Fibroblast of skin of right quadriceps (primary cell): ENCODE results near the gene MCC.
A peak's percentile ranks its signal among the peaks of the same experiment; 100 is the strongest.

Experiments
- DNase-seq: peaks from one replicate; pipeline ENCODE4 v3.0.0-alpha.2; 2013

The MCC gene

DNA sequence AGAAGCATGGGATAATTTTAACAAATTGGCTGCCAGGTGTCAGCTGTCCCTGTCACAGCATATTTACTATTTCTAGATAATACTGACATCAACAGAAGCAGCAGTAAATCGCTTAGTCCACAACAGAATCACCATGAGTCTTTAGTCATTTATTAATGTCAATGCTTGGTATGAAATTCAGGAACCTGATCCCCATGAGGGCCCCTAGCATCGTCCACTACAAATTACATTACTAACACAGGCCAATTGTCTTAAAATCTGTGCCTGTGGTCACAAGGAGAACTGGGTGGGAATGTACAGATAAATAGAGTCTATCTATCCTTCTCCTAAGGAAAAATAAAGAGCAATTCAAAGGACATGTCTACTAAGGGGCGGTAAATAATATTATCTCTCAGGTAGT is 129.6 kb downstream of the MCC start:
- DNase-seq = no peak

DNA sequence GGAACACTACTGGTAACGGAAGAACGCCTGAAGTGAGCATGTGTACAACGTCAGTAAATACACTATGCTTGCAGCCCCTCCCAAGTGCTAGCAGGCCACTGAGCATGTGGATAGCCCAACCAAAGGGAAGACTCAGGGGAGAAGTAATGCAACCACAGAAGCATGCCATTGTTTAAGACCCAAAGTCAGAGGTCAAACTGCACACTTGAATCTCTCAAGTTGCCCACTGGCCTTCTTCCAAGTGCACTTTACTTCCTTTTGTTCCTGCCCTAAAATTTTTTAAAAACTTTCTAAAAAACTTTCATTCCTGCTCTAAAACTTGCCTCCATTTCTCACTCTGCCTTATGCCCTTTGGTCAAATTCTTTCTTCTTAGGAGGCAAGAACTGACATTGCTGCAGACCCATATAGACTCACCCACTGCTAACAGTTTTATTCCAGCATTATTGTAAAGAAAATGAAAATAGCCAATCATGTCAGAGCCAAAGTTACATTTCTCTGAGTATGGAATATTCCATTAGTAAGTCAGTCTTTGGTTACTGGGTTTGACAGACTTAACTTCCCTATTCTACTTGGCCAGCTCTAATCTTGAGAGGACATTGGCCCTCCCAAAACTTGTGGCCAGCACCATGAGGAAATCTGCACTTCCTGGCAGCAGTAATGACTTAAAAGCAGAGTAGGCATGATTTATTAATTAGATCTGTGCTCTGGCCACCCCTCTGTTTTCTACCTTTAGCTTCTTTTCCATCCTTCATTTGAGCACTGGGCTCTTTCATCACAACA is 130.4 kb downstream of the MCC start:
- DNase-seq = no peak

DNA sequence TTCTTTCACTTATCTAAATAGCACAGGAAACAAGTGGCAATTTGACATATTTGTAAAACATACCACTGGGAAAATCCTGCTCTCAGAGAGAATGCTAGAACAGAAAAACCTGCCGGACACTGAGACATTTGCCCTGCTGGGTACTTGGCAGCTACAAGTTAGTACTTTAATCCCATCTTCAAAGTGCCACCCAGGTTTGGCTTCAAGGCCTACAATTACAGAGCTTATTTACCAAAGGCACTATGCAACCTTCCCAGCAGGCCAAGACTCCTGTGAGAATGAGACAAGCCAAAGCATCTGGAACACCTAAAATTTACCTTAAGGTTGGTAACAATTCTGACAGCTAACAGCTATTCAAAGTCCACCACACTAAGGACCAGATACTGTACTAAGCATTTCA is 131.8 kb downstream of the MCC start:
- DNase-seq = no peak

DNA sequence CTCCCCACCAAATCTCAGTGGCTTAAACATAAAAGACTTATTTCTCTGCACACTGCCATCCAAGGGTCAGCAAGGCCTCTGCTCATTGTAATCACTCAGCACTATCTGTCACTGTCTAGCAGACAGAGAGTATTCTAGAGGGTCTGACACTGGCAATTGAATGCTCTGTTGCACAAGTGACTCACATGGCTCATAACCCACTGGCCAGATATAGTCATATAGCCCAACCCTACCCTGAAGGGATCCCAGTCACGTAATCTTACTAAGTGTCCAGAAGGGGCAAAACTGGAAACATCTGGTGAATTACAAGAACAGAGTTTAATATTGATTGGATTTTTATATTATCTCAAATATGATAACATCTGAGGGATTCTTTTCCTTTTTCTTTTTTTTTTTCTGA is 134.2 kb downstream of the MCC start:
- no peak for DNase-seq

DNA sequence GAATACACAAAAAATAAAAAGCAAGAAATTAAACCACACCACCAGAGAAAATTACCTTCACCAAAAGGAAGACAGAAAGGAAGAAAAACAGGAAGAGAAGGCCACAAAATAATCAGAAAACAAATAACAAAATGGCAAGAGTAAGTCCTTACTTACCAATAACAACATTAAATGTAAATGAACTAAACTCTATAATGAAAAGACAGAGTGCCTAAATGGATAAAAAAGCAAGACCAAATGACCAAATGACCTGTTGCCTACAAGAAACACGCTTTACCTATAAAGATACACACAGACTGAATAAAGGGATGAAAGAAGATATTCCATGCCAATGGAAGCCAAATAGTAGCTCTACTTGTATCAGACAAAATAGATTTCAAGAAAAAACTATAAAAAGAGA is 140.7 kb downstream of the MCC start:
- no peak for DNase-seq

DNA sequence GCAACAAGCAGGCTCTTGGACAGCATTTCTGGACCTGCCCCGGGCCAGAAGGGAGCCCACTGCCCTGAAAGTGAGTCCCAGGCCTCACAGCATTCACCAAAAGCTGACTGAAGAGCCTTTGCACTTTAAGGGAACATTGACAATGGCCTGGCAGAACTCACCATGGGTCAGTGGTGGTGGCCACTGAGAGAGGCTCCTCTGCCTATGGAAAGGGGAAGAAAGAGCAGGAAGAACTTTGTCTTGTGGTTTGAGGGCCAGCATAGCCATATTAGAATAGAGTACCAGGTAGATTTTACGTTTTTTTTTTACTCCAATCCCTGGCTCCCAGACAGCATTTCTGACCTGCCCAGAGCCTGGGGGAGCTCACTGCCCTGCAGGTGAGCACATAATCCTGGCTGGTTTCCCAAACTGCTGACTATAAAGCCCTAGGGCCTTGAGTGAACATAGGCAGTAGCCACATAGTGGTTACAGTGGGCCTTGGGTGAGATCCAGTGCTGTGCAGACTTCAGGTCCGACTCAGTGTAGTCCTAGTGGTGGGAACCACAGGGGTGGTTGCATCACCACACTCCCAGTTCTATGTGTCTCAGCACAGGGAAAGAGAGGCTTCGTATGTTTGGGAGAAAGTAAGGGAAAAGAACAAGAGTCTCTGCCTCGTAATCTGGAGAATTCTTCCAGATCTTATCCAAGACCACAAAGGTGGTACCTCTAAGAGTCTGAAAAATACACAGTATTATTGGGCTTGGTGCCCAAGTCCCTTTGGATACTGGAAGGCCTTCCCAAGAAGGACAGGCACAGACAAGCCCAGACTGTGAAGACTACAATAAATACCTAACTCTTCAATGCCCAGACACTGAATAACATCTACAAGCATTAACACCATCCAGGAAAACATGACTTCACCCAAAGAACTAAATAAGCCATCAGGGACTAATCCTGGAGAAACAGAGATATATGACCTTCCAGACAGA is 143.0 kb downstream of the MCC start:
- peak; percentile 46 for DNase-seq

DNA sequence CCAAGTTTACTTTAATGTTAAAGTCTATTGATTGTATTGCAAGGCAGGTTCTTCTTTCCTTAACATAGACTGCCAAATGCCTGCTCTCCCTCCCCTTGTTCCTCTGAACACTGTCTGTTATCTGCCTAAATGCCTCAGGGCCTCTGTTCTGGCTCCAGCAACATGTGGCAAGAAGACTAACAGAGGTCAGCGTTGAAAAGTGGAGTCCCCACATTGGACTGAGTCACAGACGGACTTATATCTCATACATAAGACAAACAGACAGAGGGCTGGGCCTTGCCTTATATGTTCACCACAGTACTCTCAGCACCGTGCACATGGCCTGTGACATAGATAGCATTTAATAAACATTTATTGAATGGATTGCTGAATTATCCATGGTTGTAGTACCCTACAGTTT is 144.9 kb downstream of the MCC start:
- DNase-seq = no peak

DNA sequence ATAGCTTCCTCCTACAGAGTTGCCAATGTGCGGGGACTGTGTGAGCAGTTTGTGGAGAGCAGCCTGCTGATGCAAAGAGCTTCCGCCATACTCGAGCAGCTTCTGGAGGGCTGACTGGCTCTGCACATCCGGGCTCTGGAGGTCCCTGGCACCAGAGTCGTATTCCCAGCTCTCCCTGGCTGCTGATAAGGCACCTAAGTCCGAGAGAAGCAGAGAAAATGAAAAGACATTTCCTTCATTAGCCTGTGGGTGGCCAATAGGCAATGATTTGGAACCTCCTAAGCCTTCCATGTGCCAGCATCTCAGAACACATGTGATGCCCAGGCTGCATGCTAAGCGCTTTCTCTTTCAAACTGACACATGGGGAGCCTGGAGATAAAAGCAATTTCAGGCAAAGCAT is 147.7 kb downstream of the MCC start:
- no peak for DNase-seq

DNA sequence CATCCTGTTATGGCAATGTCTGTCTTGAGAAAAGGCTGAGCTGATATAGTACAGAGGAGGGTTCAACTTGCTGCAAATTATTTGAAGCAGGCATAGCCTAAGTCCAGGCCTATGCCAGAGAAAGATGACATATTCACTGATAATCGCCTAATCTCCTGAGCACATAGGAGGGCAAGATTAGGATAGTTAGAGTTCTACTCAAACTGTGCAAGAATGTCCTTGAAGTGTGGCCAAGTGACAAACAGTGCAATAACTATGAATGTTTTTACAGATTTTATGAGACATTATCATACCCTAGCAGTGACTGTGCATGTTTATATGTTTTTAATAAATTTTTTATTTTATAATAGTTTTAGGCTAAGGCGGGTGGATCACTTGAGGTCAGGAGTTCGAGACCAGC is 149.6 kb downstream of the MCC start:
- no peak for DNase-seq

DNA sequence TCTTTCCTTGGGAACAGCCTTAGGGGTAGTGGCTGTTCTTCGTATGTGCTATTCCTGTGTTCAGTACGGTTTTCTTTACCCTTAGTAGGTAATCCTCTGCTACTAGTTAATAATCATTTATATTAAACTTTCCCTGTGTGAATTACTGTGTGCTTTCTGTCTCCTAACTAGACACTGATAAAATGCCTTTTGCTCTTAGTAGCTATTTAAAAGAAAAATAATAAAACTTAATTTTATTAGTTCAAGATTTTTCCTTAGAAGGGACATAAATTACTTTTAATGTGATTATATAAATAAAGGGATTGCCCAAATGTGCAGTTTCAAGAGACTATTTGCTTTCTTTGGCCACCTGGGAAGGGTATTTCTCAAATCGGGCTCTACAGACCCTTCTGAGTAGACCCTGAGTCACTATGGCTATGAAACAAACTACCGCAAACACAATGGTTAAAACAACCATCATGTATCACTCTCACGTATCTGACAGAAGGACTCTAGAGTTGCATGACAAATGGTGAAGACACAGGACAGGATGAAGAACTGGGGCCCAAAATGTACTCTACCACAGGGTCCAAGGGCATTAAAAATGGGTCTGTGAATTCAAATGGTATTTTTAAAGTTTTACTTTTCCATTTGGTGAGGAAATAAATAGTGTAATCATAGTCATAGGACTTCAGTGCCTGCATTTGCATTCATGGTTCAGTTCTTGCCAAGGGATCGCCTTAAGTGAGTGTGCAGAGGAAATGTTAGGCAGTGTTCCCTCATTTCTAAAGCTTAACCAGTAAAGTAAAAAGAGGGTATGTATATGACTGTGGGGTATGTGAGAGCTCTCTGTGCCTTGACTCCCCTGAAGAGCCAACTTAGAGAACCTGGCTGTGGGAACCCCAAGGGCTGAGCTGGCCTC is 150.5 kb downstream of the MCC start:
- no peak for DNase-seq

DNA sequence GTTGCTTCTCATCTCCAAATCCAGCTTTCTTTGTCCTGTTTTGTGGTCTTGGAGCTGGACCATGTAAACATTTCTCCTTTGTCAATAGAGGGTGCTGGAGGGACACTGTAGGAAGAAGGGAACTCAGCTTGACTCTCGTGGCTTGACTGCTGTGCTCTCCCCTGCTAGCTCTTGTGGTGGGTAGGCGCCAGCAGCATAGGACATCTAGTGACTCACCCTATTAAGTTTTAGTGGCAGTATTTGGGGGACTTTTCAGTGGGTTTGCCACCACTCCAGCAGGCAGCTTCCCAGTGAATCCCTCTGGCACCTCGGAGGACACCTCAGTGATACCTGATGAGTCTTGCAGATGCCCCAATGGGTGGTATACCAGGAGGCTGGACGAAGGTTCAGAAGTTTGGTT is 151.3 kb downstream of the MCC start:
- peak; percentile 61 for DNase-seq

DNA sequence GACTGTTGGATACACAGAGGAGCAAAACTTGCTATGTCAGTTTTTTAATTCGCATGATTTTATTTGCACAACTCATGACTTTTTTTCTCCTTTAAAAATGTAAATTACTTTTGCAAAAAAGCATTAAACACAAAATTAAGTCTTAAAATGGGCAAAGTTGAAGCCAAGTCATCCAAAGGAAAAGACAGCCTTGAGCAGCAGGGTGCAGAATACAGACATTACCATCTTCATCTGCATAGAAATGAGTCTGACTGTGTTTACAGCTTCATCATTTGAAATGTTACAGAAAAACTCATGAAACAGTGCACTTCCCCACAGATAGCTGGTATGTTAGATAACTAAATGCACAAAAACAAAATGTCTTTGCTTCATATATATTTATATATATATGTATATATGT is 154.8 kb downstream of the MCC start:
- no peak for DNase-seq

DNA sequence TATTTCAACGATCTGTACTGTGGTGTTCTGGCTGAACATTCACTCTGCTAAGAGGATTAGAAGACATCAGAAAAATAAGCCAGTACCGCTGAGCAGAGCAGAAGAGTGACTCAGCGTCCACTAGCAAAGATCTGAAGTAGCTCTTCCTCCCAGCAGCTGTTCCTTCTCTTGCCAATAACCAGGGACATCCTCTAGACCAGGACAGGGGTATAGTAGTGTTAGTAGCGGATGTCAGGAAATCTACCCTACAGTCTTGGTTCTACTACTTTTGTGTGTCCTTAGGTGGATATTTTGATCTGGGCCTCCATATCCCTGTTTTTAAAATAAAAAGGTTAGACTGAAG is 157.1 kb downstream of the MCC start:
- peak; percentile 23 for DNase-seq

DNA sequence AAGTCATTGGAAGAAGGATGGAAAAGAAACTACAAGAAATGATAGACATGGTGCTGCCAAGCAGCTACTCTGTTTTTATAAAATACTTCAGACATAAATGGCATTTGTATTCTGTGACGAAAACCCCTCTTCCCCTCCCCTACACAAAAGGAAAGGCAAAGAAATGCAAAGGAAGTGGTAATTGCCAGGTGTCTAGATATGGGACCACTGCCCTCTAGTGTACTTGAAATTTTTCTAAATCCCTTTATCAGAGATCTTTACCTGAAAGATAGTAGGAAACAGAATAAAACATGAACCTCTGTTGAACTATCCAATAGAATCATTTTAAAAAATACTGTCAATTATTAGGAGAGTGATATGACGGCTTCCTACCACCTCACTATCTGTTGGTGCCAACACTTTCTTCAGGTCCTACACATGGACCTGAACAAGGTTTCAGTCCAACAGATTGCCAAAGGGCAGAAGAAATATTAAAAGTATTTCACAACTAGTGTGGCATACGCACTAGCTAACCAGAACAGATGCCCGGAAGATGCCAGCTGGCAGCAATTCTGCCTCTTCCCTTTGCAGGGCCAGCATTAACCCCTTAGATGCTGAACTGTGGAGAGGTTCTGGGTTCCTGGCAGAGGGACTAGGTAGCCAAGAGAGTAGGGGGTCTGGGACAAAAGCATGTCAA is 157.6 kb downstream of the MCC start:
- peak; percentile 53 for DNase-seq

DNA sequence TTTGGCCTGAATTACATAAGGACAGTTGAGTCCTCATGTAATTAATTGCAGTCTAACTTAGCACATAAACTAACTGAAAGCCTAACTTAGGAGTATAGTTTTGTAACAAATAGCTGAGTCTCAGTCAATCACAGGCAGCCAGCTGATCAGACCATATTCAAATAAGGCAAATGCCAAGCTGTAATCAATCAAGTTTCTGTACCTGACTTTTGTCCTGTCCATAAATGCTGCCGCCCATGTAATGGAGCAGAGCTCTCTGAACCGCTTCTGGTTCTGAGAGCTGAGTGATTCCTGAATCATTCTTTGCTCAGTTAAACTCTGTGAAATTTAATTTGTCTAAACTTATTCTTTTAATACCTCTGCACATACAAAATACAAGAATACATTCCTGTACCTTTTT is 158.3 kb downstream of the MCC start:
- no peak for DNase-seq

DNA sequence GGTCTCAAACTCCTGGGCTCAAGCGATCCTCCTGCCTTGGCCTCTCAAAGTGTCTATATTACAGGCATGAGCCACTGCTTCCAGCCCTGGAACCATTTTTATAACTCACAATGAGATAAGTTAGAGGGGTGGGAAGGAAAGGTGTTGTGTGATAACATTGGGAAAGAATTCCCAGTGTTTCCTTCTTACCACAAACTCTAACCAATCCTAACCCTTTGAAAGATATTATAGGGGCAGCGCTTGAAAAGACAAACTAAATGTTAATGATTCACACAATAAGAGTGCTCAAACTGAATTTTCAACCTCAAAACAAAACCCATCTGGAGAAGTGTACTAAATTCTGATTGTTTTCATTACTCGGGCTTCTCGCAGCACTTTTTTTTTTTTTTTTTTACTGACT is 163.2 kb downstream of the MCC start:
- DNase-seq = no peak

DNA sequence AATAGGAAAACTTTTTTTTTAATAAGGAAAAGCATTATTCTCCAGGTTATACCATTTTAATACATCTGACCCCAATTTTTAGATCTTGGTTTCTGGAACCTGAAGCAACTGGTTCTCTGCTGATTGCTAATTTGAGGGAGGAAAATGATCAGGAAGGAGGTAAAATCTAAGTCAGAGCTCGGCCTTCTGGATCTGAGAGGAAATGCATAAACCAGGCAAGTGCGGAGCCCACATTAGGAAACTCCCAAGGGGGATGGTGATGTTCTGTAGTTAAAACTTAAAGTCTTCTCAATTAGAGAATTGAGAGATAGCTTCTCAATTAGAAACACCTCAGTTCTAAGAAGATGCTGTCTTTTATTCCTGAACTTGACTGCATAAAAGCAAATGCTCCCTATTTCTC is 167.0 kb downstream of the MCC start:
- DNase-seq = no peak

DNA sequence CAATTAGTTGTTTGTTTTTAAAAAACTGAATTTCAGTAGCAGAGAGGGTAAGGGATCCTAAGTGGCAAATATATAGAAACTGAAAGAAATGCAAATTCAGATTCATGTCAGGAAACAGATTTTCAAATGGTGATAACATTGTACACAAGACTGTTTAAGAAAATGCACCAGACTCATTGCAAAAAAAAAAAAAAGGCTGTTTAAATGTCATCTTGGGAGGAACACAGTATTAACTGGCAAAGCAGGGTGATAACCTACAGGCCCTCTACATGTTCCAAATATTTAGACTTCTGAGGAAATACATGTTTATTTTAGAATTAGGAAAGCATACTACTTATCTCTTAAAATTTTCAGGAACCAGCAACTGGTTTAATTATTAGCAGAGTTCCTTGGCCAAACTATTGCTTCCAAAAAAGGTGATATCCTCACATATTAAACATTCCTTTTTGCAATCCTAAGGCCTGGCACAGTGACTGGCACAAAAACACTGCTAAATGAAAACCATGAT is 167.9 kb downstream of the MCC start:
- no peak for DNase-seq

DNA sequence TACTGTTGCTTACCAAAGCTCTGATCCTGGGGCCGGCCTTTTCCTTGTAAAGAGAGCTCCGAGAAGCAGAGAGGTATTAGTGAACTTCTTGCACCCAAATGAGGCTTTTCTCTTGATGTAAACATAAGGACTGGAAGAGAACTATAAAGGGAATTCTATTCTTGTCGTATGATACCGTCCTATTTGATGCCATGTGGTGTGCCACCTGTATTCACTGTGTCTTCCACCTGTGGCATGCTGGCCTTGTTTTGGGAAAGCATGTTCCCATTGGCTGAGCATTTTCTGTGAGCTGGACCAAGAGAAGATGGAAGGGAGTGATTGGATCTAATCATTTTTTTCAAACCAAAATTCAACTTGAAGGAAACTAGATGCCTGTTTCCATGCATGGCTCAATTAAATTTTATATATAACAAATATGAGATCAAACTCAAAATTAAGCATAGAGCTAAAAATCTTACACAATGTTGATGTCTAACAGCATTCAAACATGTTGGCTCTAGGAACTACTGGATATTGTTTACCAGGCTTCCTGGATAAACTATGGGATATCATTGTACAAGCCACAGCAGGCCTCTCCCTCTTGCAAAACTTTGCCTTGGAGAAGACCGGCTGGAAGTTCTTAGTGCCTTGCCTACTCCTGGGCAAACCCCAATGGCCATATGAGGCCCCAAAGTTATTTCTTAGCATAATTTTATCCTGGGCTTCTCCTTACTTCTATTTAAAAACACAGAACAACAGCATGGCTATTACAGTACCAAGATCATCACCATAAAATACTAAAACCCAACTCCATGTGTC is 168.8 kb downstream of the MCC start:
- DNase-seq = no peak

DNA sequence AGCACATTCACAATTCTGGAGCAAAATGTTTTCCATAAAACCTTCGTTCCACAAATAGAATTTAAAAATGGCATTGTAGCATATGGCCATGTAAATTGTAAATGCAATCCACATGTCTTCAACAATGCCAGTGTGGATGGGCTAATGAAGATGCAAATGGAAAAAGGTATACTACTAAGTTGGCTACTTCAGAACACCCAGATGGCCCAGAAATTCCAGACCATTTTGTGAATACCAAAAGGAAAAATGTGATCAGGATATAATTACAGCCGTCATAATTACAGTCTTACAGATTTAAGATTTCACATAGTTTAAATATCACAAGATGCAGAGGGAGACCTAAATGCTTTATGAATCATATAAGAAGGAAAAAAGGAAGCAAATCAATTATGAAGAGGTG is 170.6 kb downstream of the MCC start:
- no peak for DNase-seq

DNA sequence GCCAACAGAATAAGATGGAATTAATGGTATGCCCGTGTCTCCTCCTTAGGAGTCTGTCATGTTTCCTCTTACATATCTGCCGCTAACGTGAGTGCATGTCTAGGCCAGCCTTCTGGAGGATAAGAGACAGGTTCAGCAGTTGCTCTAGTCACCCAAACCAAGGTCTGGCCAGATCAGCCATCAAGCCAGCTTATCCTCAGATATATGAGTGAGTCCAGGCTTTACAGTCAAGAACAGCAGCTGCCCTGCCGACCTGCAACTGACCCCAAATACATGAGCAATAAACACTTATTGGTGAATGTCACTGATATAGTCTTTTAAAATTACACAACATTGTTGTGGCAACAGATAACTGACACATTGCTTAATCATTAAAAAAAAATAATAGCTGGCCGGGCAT is 177.0 kb downstream of the MCC start:
- no peak for DNase-seq

DNA sequence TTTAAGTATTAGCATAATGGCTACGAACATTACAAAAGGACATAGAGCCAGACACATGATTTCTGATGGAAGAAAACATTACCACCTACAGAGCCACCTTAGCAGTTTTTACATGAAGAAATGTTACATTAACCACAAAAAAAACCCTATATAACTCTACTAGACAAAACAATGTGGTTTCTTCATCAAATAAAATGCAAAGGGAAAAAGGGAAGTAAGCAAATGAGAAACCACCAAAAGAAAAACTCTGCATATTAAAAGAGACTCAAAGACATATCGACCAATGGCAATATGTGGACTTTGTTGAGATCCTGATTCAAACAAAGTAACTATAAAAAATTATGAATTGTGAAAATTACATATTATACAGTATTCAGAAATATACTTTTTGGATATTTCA is 186.1 kb downstream of the MCC start:
- no peak for DNase-seq
